Skeletal muscle tissue (tissue), 4 donors: ENCODE data around the gene GOLGA3. TPM values are rescaled to one million over a fixed set of nuclear protein-coding genes. Genes with fewer than 3 reads are reported as not detected.
A peak's percentile ranks its signal among the peaks of the same experiment; 100 is the strongest.
"Not testable (repeated sequence)": the region's sequence is repeated elsewhere in the genome, so short reads cannot be mapped to it uniquely, and the experiment has no call there.

Source experiments
- H3K27ac ChIP-seq: one replicate; pipeline ENCODE4 v1.7.0; 2013; ENCODE audit warnings: mild to moderate bottlenecking, low read depth, low read length, inconsistent platforms
- H3K27me3 ChIP-seq, 3 donors: one replicate each; pipeline ENCODE4 v1.7.0; 2013; ENCODE audit warnings: low read length in 3 of 3; ENCODE audit not compliant: control insufficient read depth in 3 of 3, insufficient read depth in 3 of 3
- H3K36me3 ChIP-seq, 3 donors: one replicate each; pipeline ENCODE4 v1.7.0; 2013; ENCODE audit warnings: low read length in 3 of 3; ENCODE audit not compliant: control insufficient read depth in 3 of 3, insufficient read depth in 3 of 3
- H3K4me1 ChIP-seq, 3 donors: one replicate each; pipeline ENCODE4 v1.7.0; 2013; ENCODE audit warnings: low read length in 3 of 3, mild to moderate bottlenecking in 3 of 3; ENCODE audit not compliant: control insufficient read depth in 3 of 3, insufficient read depth in 3 of 3
- H3K4me3 ChIP-seq, 3 donors: one replicate each; pipeline ENCODE4 v1.7.0; 2013; ENCODE audit warnings: low read length in 3 of 3
- H3K9ac ChIP-seq, 3 donors: one replicate each; pipeline ENCODE4 v1.7.0; 2013; ENCODE audit warnings: low read length in 3 of 3, mild to moderate bottlenecking in 3 of 3, moderate library complexity in 2 of 3, low read depth in 1 of 3
- H3K9me3 ChIP-seq, 3 donors: one replicate each; pipeline ENCODE4 v1.7.0; 2013; ENCODE audit warnings: low read length in 3 of 3; ENCODE audit not compliant: control insufficient read depth in 3 of 3
- total RNA-seq: library from RNA; depleted of rRNA; stranded (reverse); fragments of >200 nt; gene quantifications from one replicate; pipeline ENCODE4 v1.2.3, GENCODE V29; 2014
- donor health status: Osteomylitis.

GOLGA3 gene
- total RNA-seq, 1 donor from 2014 or later, result 41.8 TPM

DNA sequence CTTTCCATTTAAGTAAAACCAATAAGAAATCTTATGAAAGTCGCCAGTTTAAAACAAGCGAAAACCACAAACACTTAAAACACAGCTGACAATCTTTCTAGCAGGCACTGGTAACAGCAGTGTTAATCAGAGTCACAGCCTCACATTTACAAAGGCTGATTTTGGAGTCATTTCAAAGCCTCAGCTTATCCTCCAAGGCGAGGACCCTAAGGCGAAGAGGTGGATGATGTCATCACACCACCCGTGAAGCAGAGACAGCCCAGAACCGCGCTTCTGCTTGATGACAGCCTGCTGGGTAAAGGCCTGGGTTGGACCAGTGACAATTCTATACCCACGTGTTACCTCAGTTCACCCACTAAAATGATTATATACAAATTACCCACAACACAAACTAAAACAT, 10.1 kb downstream of the GOLGA3 start:
- Histone ChIP-seq H3K27ac (no peak overlapping the region), H3K36me3 (peaks cover 42 to 57% (median 55%) of the 10 kb centered on the region in 3 donors), H3K9ac (no peak overlapping the region)

DNA sequence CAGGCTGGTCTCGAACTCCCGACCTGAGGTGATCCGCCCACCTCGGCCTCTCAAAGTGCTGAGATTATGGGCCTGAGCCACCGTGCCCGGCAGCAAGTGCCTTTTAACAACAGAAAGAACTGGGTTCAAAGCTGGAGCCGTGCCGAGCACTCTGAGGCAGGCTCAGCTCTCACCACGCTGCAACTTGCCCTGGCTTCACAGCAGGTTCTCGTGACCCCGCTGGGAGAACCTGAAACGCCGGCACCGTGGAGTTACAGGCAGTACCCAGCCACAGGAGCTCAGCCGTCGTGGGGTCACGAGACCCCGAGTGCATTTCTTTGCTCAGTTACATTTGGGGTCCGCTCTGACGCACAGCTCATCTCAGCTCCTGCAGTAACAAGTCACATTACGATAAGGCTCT, 14.4 kb downstream of the GOLGA3 start:
- Histone ChIP-seq H3K9ac (no peak overlapping the region), H3K36me3 (peaks cover 47 to 59% (median 48%) of the 10 kb centered on the region in 3 donors), H3K4me3 (no peak overlapping the region), H3K27ac (no peak overlapping the region), H3K9me3 (no peaks in the 10 kb centered on the region), H3K27me3 (no peaks in the 10 kb centered on the region), H3K4me1 (no peaks in the 10 kb centered on the region)

More for the DNA sequence above, 10.1 kb downstream of the GOLGA3 start:
- no peaks in the 10 kb centered on the region for H3K9me3 ChIP-seq
- no peaks in the 10 kb centered on the region for H3K4me1 ChIP-seq
- H3K27me3 ChIP-seq, result no peaks in the 10 kb centered on the region
- H3K4me3 ChIP-seq, result no peak overlapping the region

DNA sequence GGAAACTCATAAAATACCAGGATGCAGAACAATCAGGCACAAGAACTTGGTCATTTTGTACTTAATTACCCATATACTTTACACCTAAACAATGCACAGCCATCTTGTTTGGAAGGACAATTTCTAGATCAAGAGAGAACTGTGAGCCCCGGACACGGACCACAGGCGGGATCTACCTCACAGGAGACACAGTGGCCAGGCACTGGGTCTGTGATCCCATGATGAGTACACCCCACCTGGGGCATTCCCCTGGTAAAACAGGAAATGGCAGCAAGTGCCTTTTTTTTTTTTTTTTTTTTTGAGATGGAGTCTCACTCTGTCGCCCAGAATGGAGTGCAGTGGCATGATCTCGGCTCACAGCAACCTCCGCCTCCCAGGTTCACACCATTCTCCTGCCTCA, 15.2 kb downstream of the GOLGA3 start:
- Histone ChIP-seq H3K9me3 (no peaks in the 10 kb centered on the region), H3K27ac (no peak overlapping the region), H3K4me3 (no peak overlapping the region), H3K4me1 (no peaks in the 10 kb centered on the region), H3K9ac (no peak overlapping the region), H3K27me3 (no peaks in the 10 kb centered on the region), H3K36me3 (peaks cover 46 to 55% (median 47%) of the 10 kb centered on the region in 3 donors)

DNA sequence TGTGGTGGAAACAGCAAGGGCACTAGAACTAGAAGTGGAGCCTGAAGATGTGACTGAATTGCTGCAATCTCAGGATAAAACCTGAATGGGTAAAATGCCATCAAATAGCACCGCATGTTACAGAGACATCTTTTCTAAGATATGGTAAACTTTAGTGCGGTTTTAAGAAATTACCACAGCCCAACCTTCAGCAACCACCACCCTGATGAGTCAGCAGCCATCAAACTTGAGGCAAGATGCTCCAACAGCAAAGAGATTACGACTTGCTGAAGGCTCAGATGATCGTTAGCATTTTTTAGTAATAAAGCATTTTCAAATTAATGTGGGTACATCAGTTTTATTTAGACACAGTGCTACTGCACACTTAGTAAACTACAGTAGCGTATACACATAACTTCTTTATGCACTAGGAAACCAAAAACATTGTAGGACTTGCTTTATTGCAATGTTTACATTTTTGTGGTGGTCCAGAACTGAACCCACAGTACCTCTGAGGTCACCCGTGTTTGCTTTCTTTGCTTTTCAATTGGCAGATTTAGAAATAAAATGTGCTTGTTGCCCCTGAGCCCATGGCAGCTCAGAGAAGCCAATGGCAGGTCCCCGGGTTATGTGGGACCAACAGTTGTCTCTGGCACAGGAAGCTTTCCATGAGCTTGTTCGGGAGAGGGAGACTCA, 15.9 kb downstream of the GOLGA3 start:
- Histone ChIP-seq H3K27ac (no peak overlapping the region), H3K4me3 (no peak overlapping the region), H3K9me3 (no peaks in the 10 kb centered on the region), H3K4me1 (no peaks in the 10 kb centered on the region), H3K36me3 (peaks cover 44 to 55% (median 50%) of the 10 kb centered on the region in 3 donors), H3K27me3 (no peaks in the 10 kb centered on the region), H3K9ac (no peak overlapping the region)

DNA sequence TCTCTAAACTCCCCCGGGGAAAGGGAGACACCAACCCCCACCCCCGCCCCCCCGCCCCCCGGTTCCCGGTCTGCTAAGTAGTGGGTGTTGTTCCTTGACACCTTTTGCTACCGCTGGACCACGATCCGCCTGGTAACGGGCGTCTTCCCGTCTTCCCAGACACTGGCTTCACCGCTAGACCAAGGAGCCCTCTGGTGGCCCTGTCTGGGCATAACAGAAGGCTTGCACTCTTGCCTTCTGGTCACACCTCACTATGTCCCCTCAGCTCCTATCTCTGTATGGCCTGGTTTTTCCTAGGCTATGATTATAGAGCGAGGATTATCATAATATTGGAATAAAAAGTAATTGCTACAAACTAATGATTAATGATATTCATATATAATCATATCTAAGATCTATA, 19.3 kb downstream of the GOLGA3 start:
- not testable (repeated sequence) for H3K9me3 ChIP-seq, H3K4me3 ChIP-seq, H3K27me3 ChIP-seq, H3K27ac ChIP-seq, H3K9ac ChIP-seq, H3K4me1 ChIP-seq
- peaks cover 42 to 54% (median 51%) of the 10 kb centered on the region in 3 donors for H3K36me3 ChIP-seq

DNA sequence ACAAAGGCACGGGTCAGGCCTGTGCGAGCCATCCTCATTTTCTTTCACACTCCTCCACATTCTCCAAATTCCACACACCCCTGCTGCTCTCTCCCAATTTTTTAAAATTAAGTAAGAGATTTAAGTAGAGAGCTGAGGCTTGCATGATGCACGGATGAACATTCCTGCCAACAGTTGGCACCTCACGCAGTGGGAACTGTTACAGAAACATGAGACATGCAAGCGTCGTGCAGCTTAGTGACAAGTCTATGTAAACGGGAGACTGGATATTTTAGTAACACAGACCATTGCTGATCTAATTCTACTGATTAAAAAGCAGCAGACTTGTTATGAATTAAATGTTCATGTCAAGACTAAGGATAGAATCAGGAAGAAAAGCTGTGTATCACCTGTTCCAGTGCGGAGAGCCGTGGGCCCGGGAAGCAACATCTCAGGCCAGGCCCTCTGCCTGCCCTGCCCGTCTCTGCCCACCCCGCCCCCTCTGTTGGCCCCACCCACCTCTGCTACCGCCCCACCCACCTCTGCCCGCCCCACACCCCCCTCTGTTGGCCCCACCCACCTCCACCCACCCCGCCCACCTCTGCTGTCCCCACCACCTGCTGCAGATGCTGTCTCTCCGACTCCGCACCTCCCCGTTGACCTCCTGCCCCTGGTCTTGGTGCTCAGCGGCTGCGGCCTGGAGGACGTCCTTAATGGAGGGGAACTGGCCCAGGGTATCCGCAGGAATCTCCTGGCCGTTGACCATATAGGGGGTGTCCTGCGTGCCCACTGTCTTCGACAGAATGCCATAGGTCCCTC, 21.2 kb downstream of the GOLGA3 start:
- no peaks in the 10 kb centered on the region for H3K27me3 ChIP-seq
- no peak overlapping the region for H3K4me3 ChIP-seq
- H3K27ac ChIP-seq, result peak overlapping the region; percentile 36
- peaks cover 39 to 52% (median 44%) of the 10 kb centered on the region in 3 donors for H3K36me3 ChIP-seq
- H3K9me3 ChIP-seq, result no peaks in the 10 kb centered on the region
- peaks cover 0 to 7% (median 0%) of the 10 kb centered on the region in 3 donors for H3K4me1 ChIP-seq
- H3K9ac ChIP-seq, result no peak overlapping the region

DNA sequence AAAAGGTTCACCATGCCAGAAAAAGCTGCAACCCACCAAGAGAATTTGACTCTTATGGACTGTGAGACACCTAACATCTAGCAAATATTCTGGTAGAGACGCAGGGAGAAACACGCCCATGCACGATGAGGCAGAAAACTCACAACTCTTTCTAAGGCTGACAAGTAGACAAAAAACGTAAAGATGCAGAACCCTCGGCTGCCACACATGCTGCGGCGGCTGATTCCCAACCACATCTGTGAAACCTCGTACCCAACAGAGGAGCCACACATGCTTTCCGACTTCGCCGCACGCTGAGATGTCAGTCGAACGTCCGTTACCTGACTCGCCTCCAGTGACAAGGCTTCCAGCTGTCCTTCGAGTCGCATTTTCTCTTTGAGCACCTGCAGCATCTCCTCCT, 21.8 kb downstream of the GOLGA3 start:
- no peaks in the 10 kb centered on the region for H3K9me3 ChIP-seq
- H3K27ac ChIP-seq, result no peak overlapping the region
- no peaks in the 10 kb centered on the region for H3K27me3 ChIP-seq
- H3K36me3 ChIP-seq, result peaks cover 39 to 52% (median 40%) of the 10 kb centered on the region in 3 donors
- H3K4me1 ChIP-seq, result peaks cover 0 to 7% (median 0%) of the 10 kb centered on the region in 3 donors
- no peak overlapping the region for H3K4me3 ChIP-seq
- H3K9ac ChIP-seq, result no peak overlapping the region

DNA sequence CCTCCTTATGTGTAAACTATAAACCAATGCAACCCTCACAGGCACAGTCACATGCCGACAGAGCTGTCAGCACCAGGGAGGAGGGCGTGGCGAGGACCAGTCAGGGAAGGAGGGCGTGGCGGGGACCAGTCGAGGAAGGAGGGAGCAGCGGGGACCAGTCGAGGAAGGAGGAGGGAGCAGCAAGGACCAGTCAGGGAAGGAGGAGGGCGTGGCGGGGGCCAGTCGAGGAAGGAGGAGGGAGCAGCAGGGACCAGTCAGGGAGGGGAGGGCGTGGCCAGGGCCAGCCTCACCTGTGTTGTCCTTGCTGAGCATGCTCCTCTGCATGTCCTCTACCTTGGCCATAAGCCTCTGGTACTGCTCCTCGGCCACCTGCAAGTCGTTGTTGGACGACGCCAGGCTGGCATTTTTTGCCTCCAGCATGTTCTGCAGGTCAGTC, 24.2 kb downstream of the GOLGA3 start:
- H3K4me1 ChIP-seq, result peaks cover 0 to 7% (median 0%) of the 10 kb centered on the region in 3 donors
- no peaks in the 10 kb centered on the region for H3K9me3 ChIP-seq
- H3K27ac ChIP-seq, result no peak overlapping the region
- H3K36me3 ChIP-seq, result peaks cover 56 to 70% (median 59%) of the 10 kb centered on the region in 3 donors
- no peaks in the 10 kb centered on the region for H3K27me3 ChIP-seq
- H3K4me3 ChIP-seq, result no peak overlapping the region
- no peak overlapping the region for H3K9ac ChIP-seq

DNA sequence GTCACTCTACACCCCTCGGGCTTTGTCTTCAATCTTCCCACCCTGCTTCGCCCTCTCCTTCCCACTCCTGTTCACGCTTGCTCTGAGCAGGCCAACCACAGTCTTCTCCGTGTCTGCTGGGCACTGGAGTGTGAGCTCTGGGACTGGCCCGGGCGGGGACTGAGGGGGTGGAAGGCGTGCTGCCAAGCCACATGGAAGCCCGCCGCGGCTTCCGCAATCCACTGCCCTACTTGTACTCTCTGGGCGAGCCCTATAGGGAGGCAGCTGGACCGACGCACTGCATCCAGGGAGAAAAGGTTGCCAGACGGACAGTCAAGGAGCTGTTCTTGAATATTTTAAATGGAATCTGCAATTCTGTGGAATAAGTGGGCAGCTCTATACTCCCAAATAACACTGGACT, 24.8 kb downstream of the GOLGA3 start:
- Histone ChIP-seq H3K36me3 (peaks cover 61 to 76% (median 65%) of the 10 kb centered on the region in 3 donors), H3K4me3 (no peak overlapping the region), H3K4me1 (peaks cover 0 to 7% (median 0%) of the 10 kb centered on the region in 3 donors), H3K9me3 (no peaks in the 10 kb centered on the region), H3K27ac (no peak overlapping the region), H3K27me3 (no peaks in the 10 kb centered on the region), H3K9ac (no peak overlapping the region)

DNA sequence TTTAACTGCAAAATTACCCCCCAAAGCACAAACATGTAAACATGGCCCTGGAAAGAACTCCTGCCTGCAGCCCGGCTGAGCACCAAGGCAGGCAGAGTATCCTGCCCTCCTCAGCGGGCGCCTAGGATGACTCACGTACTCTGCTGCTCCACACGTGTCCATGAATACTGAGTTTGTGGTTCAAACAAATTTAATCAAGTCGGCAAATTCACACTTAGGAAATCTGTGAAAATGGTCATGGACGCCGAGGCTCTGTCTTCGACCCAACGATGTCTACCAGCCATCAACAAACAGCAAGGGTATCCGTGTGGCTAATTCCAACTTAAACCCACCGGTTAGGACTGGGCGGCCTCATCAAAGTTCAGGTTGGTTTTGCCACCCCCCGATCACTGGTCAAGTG, 25.5 kb downstream of the GOLGA3 start:
- Histone ChIP-seq H3K9ac (no peak overlapping the region), H3K9me3 (no peaks in the 10 kb centered on the region), H3K36me3 (peaks cover 62 to 75% (median 66%) of the 10 kb centered on the region in 3 donors), H3K4me1 (peaks cover 0 to 7% (median 0%) of the 10 kb centered on the region in 3 donors), H3K4me3 (no peak overlapping the region), H3K27ac (no peak overlapping the region), H3K27me3 (no peaks in the 10 kb centered on the region)
